ENCODE results near the gene ZCCHC7.

ZCCHC7 gene

GRCh38 chr9:37266630-37267029 lies 146.3 kb downstream of the ZCCHC7 start:
- no peaks in the 10 kb centered on the region for H3K27me3 ChIP-seq (ENCODE audit: control insufficient read depth, insufficient read depth, low read length)
- H3K4me2 ChIP-seq (ENCODE audit: low read length): no peak overlapping the region
- no peaks in the 10 kb centered on the region for H3K4me1 ChIP-seq (ENCODE audit: control insufficient read depth, insufficient read depth, low read length)
- H3K4me3 ChIP-seq (ENCODE audit: low read length): no peak overlapping the region
- no peak overlapping the region for H3K9ac ChIP-seq (ENCODE audit: low read depth, low read length)
- H3K9me3 ChIP-seq (replicated peaks; ENCODE audit: low read length): no peaks in the 10 kb centered on the region
- no peaks in the 10 kb centered on the region for H3K36me3 ChIP-seq (ENCODE audit: insufficient read depth, low read length)

GRCh38 chr9:37269221-37269620 lies 148.8 kb downstream of the ZCCHC7 start:
- no peaks in the 10 kb centered on the region for H3K9me3 ChIP-seq (replicated peaks; ENCODE audit: low read length)
- H3K36me3 ChIP-seq (ENCODE audit: insufficient read depth, low read length): no peaks in the 10 kb centered on the region

GRCh38 chr9:37271679-37272078 lies 151.3 kb downstream of the ZCCHC7 start:
- Histone ChIP-seq H3K4me2 (ENCODE audit: low read length) (no peak overlapping the region), H3K27me3 (ENCODE audit: control insufficient read depth, insufficient read depth, low read length) (no peaks in the 10 kb centered on the region), H3K4me3 (ENCODE audit: low read length) (no peak overlapping the region), H3K4me1 (ENCODE audit: control insufficient read depth, insufficient read depth, low read length) (no peaks in the 10 kb centered on the region), H3K36me3 (ENCODE audit: insufficient read depth, low read length) (no peaks in the 10 kb centered on the region), H3K9ac (ENCODE audit: low read depth, low read length) (no peak overlapping the region), H3K9me3 (replicated peaks; ENCODE audit: low read length) (no peaks in the 10 kb centered on the region)

More at GRCh38 chr9:37269221-37269620, 148.8 kb downstream of the ZCCHC7 start:
- Histone ChIP-seq H3K9ac (ENCODE audit: low read depth, low read length) (no peak overlapping the region), H3K4me2 (ENCODE audit: low read length) (no peak overlapping the region), H3K27me3 (ENCODE audit: control insufficient read depth, insufficient read depth, low read length) (no peaks in the 10 kb centered on the region), H3K4me1 (ENCODE audit: control insufficient read depth, insufficient read depth, low read length) (no peaks in the 10 kb centered on the region), H3K4me3 (ENCODE audit: low read length) (no peak overlapping the region)

GRCh38 chr9:37273595-37273994 lies 153.2 kb downstream of the ZCCHC7 start:
- no peaks in the 10 kb centered on the region for H3K9me3 ChIP-seq (replicated peaks; ENCODE audit: low read length)
- no peaks in the 10 kb centered on the region for H3K27me3 ChIP-seq (ENCODE audit: control insufficient read depth, insufficient read depth, low read length)
- H3K9ac ChIP-seq (ENCODE audit: low read depth, low read length): no peak overlapping the region
- H3K4me1 ChIP-seq (ENCODE audit: control insufficient read depth, insufficient read depth, low read length): no peaks in the 10 kb centered on the region
- H3K4me2 ChIP-seq (ENCODE audit: low read length): no peak overlapping the region
- no peak overlapping the region for H3K4me3 ChIP-seq (ENCODE audit: low read length)
- H3K36me3 ChIP-seq (ENCODE audit: insufficient read depth, low read length): no peaks in the 10 kb centered on the region

GRCh38 chr9:37281541-37281940 lies 161.2 kb downstream of the ZCCHC7 start:
- no peak overlapping the region for H3K4me3 ChIP-seq (ENCODE audit: low read length)
- no peaks in the 10 kb centered on the region for H3K27me3 ChIP-seq (ENCODE audit: control insufficient read depth, insufficient read depth, low read length)
- peaks cover 15% of the 10 kb centered on the region for H3K4me1 ChIP-seq (ENCODE audit: control insufficient read depth, insufficient read depth, low read length)
- no peak overlapping the region for H3K4me2 ChIP-seq (ENCODE audit: low read length)
- no peak overlapping the region for H3K9ac ChIP-seq (ENCODE audit: low read depth, low read length)
- H3K9me3 ChIP-seq (replicated peaks; ENCODE audit: low read length): no peaks in the 10 kb centered on the region
- no peaks in the 10 kb centered on the region for H3K36me3 ChIP-seq (ENCODE audit: insufficient read depth, low read length)

- H3K27me3 ChIP-seq (ENCODE audit: control insufficient read depth, insufficient read depth, low read length): no peaks in the 10 kb centered on the region
- H3K9ac ChIP-seq (ENCODE audit: low read depth, low read length): peak overlapping the region; percentile 36
- H3K4me2 ChIP-seq (ENCODE audit: low read length): peak overlapping the region; percentile 20
- H3K36me3 ChIP-seq (ENCODE audit: insufficient read depth, low read length): no peaks in the 10 kb centered on the region
- H3K4me1 ChIP-seq (ENCODE audit: control insufficient read depth, insufficient read depth, low read length): peaks cover 15% of the 10 kb centered on the region
- peak overlapping the region; percentile 2 for H3K4me3 ChIP-seq (ENCODE audit: low read length)
- no peaks in the 10 kb centered on the region for H3K9me3 ChIP-seq (replicated peaks; ENCODE audit: low read length)
Measured at GRCh38 chr9:37283730-37284325, 163.5 kb downstream of the ZCCHC7 start.

- Histone ChIP-seq H3K9ac (ENCODE audit: low read depth, low read length) (no peak overlapping the region), H3K9me3 (replicated peaks; ENCODE audit: low read length) (no peaks in the 10 kb centered on the region), H3K27me3 (ENCODE audit: control insufficient read depth, insufficient read depth, low read length) (no peaks in the 10 kb centered on the region)
Measured at GRCh38 chr9:37284636-37285035, 164.3 kb downstream of the ZCCHC7 start.

GRCh38 chr9:37286530-37287175 lies 166.3 kb downstream of the ZCCHC7 start:
- Histone ChIP-seq H3K4me1 (ENCODE audit: control insufficient read depth, insufficient read depth, low read length) (peaks cover 28% of the 10 kb centered on the region), H3K4me3 (ENCODE audit: low read length) (no peak overlapping the region), H3K27me3 (ENCODE audit: control insufficient read depth, insufficient read depth, low read length) (no peaks in the 10 kb centered on the region), H3K4me2 (ENCODE audit: low read length) (no peak overlapping the region), H3K36me3 (ENCODE audit: insufficient read depth, low read length) (no peaks in the 10 kb centered on the region), H3K9me3 (replicated peaks; ENCODE audit: low read length) (no peaks in the 10 kb centered on the region), H3K9ac (ENCODE audit: low read depth, low read length) (no peak overlapping the region)

More at GRCh38 chr9:37284636-37285035, 164.3 kb downstream of the ZCCHC7 start:
- H3K4me2 ChIP-seq (ENCODE audit: low read length): no peak overlapping the region
- no peaks in the 10 kb centered on the region for H3K36me3 ChIP-seq (ENCODE audit: insufficient read depth, low read length)
- H3K4me3 ChIP-seq (ENCODE audit: low read length): no peak overlapping the region
- peaks cover 15% of the 10 kb centered on the region for H3K4me1 ChIP-seq (ENCODE audit: control insufficient read depth, insufficient read depth, low read length)

- Histone ChIP-seq H3K9ac (ENCODE audit: low read depth, low read length) (no peak overlapping the region), H3K9me3 (replicated peaks; ENCODE audit: low read length) (no peaks in the 10 kb centered on the region), H3K4me3 (ENCODE audit: low read length) (no peak overlapping the region), H3K4me1 (ENCODE audit: control insufficient read depth, insufficient read depth, low read length) (peaks cover 30% of the 10 kb centered on the region), H3K36me3 (ENCODE audit: insufficient read depth, low read length) (no peaks in the 10 kb centered on the region), H3K4me2 (ENCODE audit: low read length) (no peak overlapping the region), H3K27me3 (ENCODE audit: control insufficient read depth, insufficient read depth, low read length) (no peaks in the 10 kb centered on the region)
Measured at GRCh38 chr9:37287317-37287716, 166.9 kb downstream of the ZCCHC7 start.

- Histone ChIP-seq H3K4me2 (ENCODE audit: low read length) (no peak overlapping the region), H3K27me3 (ENCODE audit: control insufficient read depth, insufficient read depth, low read length) (no peaks in the 10 kb centered on the region), H3K4me3 (ENCODE audit: low read length) (no peak overlapping the region), H3K9ac (ENCODE audit: low read depth, low read length) (no peak overlapping the region), H3K4me1 (ENCODE audit: control insufficient read depth, insufficient read depth, low read length) (peaks cover 31% of the 10 kb centered on the region), H3K9me3 (replicated peaks; ENCODE audit: low read length) (no peaks in the 10 kb centered on the region), H3K36me3 (ENCODE audit: insufficient read depth, low read length) (no peaks in the 10 kb centered on the region)
Measured at GRCh38 chr9:37289631-37290030, 169.3 kb downstream of the ZCCHC7 start.

- H3K4me3 ChIP-seq (ENCODE audit: low read length): no peak overlapping the region
- H3K4me1 ChIP-seq (ENCODE audit: control insufficient read depth, insufficient read depth, low read length): peaks cover 31% of the 10 kb centered on the region
- no peaks in the 10 kb centered on the region for H3K9me3 ChIP-seq (replicated peaks; ENCODE audit: low read length)
- H3K27me3 ChIP-seq (ENCODE audit: control insufficient read depth, insufficient read depth, low read length): no peaks in the 10 kb centered on the region
- H3K36me3 ChIP-seq (ENCODE audit: insufficient read depth, low read length): no peaks in the 10 kb centered on the region
- peak overlapping the region; percentile 85 for H3K4me2 ChIP-seq (ENCODE audit: low read length)
- H3K9ac ChIP-seq (ENCODE audit: low read depth, low read length): peak overlapping the region; percentile 80
Measured at GRCh38 chr9:37290366-37290939, 170.1 kb downstream of the ZCCHC7 start.
